ENCODE results near the gene ZEB1.
"Not testable (repeated sequence)": the region's sequence is repeated elsewhere in the genome, so short reads cannot be mapped to it uniquely, and the experiment has no call there.

The ZEB1 gene

GRCh38 chr10:31364238-31364637 is 45.2 kb downstream of the ZEB1 start:
- not testable (repeated sequence) for DNase-seq (ENCODE audit: low read depth in 3 of 3, low spot score in 1 of 3)

GRCh38 chr10:31366703-31367102 is 47.7 kb downstream of the ZEB1 start:
- DNase-seq (ENCODE audit: low read depth in 3 of 3, low spot score in 1 of 3) = no peak

GRCh38 chr10:31368724-31369123 is 49.7 kb downstream of the ZEB1 start:
- DNase-seq (ENCODE audit: low read depth in 3 of 3, low spot score in 1 of 3) = no peak

- no peak for DNase-seq (ENCODE audit: low read depth in 3 of 3, low spot score in 1 of 3)
These were observed 53.4 kb downstream of the ZEB1 start for GRCh38 chr10:31372439-31372838.

- no peak for DNase-seq (ENCODE audit: low read depth in 3 of 3, low spot score in 1 of 3)
These were observed 55.2 kb downstream of the ZEB1 start for GRCh38 chr10:31374146-31374696.

- no peak for DNase-seq (ENCODE audit: low read depth in 3 of 3, low spot score in 1 of 3)
These were observed 62.2 kb downstream of the ZEB1 start for GRCh38 chr10:31381171-31381570.

- DNase-seq (ENCODE audit: low read depth in 3 of 3, low spot score in 1 of 3) = no peak
These were observed 62.8 kb downstream of the ZEB1 start for GRCh38 chr10:31381766-31382316.

GRCh38 chr10:31383810-31384588 is 65.0 kb downstream of the ZEB1 start:
- no peak for DNase-seq (ENCODE audit: low read depth in 3 of 3, low spot score in 1 of 3)

- no peak for DNase-seq (ENCODE audit: low read depth in 3 of 3, low spot score in 1 of 3)
These were observed 65.6 kb downstream of the ZEB1 start for GRCh38 chr10:31384589-31384949.

GRCh38 chr10:31390804-31391203 is 71.8 kb downstream of the ZEB1 start:
- no peak for DNase-seq (ENCODE audit: low read depth in 3 of 3, low spot score in 1 of 3)

- no peak for DNase-seq (ENCODE audit: low read depth in 3 of 3, low spot score in 1 of 3)
These were observed 74.8 kb downstream of the ZEB1 start for GRCh38 chr10:31393844-31394243.

GRCh38 chr10:31395695-31396094 is 76.7 kb downstream of the ZEB1 start:
- no peak for DNase-seq (ENCODE audit: low read depth in 3 of 3, low spot score in 1 of 3)

- no peak for DNase-seq (ENCODE audit: low read depth in 3 of 3, low spot score in 1 of 3)
These were observed 77.4 kb downstream of the ZEB1 start for GRCh38 chr10:31396376-31396775.

- no peak for DNase-seq (ENCODE audit: low read depth in 3 of 3, low spot score in 1 of 3)
These were observed 78.8 kb downstream of the ZEB1 start for GRCh38 chr10:31397852-31398251.

- DNase-seq (ENCODE audit: low read depth in 3 of 3, low spot score in 1 of 3) = no peak
These were observed 80.2 kb downstream of the ZEB1 start for GRCh38 chr10:31399171-31399570.

GRCh38 chr10:31399631-31400030 is 80.6 kb downstream of the ZEB1 start:
- DNase-seq (ENCODE audit: low read depth in 3 of 3, low spot score in 1 of 3) = no peak

GRCh38 chr10:31401287-31401686 is 82.3 kb downstream of the ZEB1 start:
- DNase-seq (ENCODE audit: low read depth in 3 of 3, low spot score in 1 of 3) = no peak

- DNase-seq (ENCODE audit: low read depth in 3 of 3, low spot score in 1 of 3) = no peak
These were observed 85.6 kb downstream of the ZEB1 start for GRCh38 chr10:31404640-31405039.

- not testable (repeated sequence) for DNase-seq (ENCODE audit: low read depth in 3 of 3, low spot score in 1 of 3)
These were observed 86.8 kb downstream of the ZEB1 start for GRCh38 chr10:31405829-31406228.

- DNase-seq (ENCODE audit: low read depth in 3 of 3, low spot score in 1 of 3) = not testable (repeated sequence)
These were observed 93.4 kb downstream of the ZEB1 start for GRCh38 chr10:31412397-31412796.

- no peak for DNase-seq (ENCODE audit: low read depth in 3 of 3, low spot score in 1 of 3)
These were observed 94.3 kb downstream of the ZEB1 start for GRCh38 chr10:31413325-31413724.

- no peak for DNase-seq (ENCODE audit: low read depth in 3 of 3, low spot score in 1 of 3)
These were observed 99.5 kb downstream of the ZEB1 start for GRCh38 chr10:31418481-31418880.

Measured in stimulated activated CD4-positive, alpha-beta T cell treated with anti-CD3 and anti-CD28 coated beads, TNF-alpha, amount 100 ng/mL, for 1 hour (primary cell).